Measurements from ENCODE around the gene DGAT2.

DGAT2 gene

DNA sequence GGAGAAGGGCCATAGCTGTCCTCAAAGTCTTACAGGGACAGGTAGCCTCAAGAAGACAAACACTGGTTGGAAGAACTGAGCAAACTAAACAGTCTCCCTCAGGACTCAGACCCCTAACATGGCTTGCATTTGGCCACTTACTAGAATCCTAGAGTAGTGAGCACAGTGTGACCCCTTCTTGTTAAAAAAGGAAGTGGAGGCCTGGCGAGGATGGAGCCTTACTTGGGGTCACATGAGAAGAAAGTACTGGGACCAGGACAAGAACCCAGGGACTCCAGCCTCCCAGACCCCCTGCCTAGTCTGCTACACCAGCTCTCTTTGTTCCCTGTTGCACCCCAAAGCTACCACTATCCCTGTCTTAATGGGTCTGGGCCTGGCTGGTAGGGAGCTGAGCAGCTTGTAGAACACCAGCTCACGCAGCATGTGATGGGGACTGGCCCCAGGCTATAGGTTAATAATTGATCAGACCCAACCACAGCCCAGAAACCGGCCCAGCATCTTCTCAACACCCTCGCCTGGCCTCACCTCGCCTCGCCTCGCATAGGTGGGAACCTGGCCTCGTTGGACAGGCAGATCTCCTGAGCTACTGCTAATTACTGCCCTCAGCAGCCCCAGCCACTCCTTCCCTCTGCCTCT, 17.6 kb downstream of the DGAT2 start:
- H3K27ac ChIP-seq, result no peak overlapping the region
- no peak for TF ChIP-seq FOXP2 (optimal IDR thresholded peaks at IDR 0.05; ENCODE audit: control extremely low read depth, extremely low read length, insufficient read depth)
- TF ChIP-seq EZH2 (IDR thresholded peaks at IDR 0.05), result no peak
- no peak for TF ChIP-seq POLR2AphosphoS5 (IDR thresholded peaks at IDR 0.05; ENCODE audit: borderline replicate concordance, low read depth, low read length)
- no peak overlapping the region for H3K9ac ChIP-seq (ENCODE audit: insufficient read length)
- no peak for DNase-seq (ENCODE audit: low read depth, low spot score)
- H3K36me3 ChIP-seq (ENCODE audit: insufficient read depth, low read length), result peaks cover 10% of the 10 kb centered on the region; the same call in 1 of the 2 replicates
- H3K4me3 ChIP-seq, result no peak overlapping the region
- H3K9me3 ChIP-seq (ENCODE audit: low read depth, low read length), result no peaks in the 10 kb centered on the region

DNA sequence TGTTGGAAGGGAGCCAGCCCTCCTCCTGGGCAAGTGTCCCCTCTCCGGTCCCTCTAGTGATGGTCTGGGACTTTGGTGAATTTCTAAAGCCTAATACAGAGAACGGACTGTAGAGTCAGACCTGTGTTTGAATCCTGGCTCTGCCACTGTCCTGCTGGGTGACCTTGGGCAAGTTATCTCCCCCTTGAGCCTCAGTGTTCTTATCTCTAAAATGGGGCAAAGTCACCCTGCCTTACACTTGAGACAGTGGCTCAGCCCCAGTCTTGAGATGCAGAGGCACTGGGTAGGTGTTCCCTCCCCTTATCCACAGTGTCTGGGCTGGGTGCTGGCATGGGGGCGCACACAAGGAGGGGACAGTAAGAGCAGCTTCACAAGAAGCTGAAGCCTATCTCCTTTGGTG, 20.9 kb downstream of the DGAT2 start:
- no peak for DNase-seq (ENCODE audit: low read depth, low spot score)
- no peaks in the 10 kb centered on the region for H3K9me3 ChIP-seq (ENCODE audit: low read depth, low read length)
- no peak overlapping the region for H3K27ac ChIP-seq

DNA sequence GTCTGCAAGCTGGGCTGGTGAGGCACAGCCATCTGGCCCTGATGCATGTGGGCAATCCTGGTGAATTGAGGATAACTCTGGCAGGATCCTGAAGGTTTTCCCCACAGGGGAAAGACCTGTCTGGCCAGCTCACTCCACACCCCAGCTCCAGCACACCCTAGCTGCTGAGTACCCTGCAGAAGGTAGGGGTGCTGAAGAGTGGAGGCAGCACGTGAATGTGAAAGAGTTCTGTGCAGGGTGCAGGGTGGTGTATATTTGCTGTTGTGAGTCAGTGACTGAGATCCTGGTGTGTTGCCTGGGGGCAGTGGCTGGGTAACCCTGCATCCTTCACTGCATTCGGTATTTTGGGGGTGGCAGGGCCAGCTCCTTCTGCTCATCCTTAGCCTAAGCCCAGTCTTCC, 22.4 kb downstream of the DGAT2 start:
- DNase-seq (ENCODE audit: low read depth, low spot score), result no peak
- Histone ChIP-seq H3K9ac (ENCODE audit: insufficient read length) (no peak overlapping the region), H3K4me3 (no peak overlapping the region), H3K36me3 (ENCODE audit: insufficient read depth, low read length) (peaks cover 7% of the 10 kb centered on the region; the same call in 1 of the 2 replicates), H3K27ac (no peak overlapping the region), H3K9me3 (ENCODE audit: low read depth, low read length) (no peaks in the 10 kb centered on the region)
- TF ChIP-seq POLR2AphosphoS5 (IDR thresholded peaks at IDR 0.05; ENCODE audit: borderline replicate concordance, low read depth, low read length) (no peak), EZH2 (IDR thresholded peaks at IDR 0.05) (no peak), FOXP2 (optimal IDR thresholded peaks at IDR 0.05; ENCODE audit: control extremely low read depth, extremely low read length, insufficient read depth) (no peak)

More for the DNA sequence above, 20.9 kb downstream of the DGAT2 start:
- peaks cover 10% of the 10 kb centered on the region; the same call in 1 of the 2 replicates for H3K36me3 ChIP-seq (ENCODE audit: insufficient read depth, low read length)
- H3K9ac ChIP-seq (ENCODE audit: insufficient read length), result no peak overlapping the region
- H3K4me3 ChIP-seq, result no peak overlapping the region
- no peak for TF ChIP-seq POLR2AphosphoS5 (IDR thresholded peaks at IDR 0.05; ENCODE audit: borderline replicate concordance, low read depth, low read length)
- TF ChIP-seq EZH2 (IDR thresholded peaks at IDR 0.05), result no peak
- TF ChIP-seq FOXP2 (optimal IDR thresholded peaks at IDR 0.05; ENCODE audit: control extremely low read depth, extremely low read length, insufficient read depth), result no peak

DNA sequence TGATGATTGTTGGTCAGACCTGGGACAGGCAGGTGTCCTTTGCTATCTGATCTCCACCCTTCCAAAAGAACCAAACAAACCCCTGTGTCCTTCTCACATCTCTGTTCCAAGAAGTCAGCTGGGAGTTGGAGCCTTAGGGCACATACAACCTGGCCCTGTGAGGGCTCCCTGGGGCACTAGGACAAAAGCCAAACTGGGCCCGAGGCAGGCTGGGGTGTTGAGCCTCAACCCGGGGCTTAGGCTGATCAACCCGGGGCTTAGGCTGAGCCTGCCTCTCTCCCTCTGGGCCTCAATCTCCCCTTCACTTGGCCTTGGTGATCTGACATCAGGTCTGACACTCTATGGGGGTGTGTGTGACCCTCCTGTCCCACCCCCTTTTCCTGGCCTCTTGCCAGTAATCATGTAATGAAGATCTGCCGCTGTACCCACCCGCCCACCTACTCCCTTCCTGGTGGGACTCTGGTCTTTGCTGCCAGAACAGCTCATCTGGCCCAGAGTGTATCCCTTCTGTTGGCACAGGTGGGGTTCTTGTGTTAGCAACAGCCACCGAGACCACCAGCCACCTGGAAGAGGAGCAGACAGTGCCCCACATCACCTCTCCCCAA, 23.7 kb downstream of the DGAT2 start:
- no peak for DNase-seq (ENCODE audit: low read depth, low spot score)
- H3K4me3 ChIP-seq, result no peak overlapping the region
- no peak for TF ChIP-seq FOXP2 (optimal IDR thresholded peaks at IDR 0.05; ENCODE audit: control extremely low read depth, extremely low read length, insufficient read depth)
- no peak for TF ChIP-seq EZH2 (IDR thresholded peaks at IDR 0.05)
- no peak for TF ChIP-seq POLR2AphosphoS5 (IDR thresholded peaks at IDR 0.05; ENCODE audit: borderline replicate concordance, low read depth, low read length)
- H3K9ac ChIP-seq (ENCODE audit: insufficient read length), result no peak overlapping the region
- H3K27ac ChIP-seq, result no peak overlapping the region
- H3K9me3 ChIP-seq (ENCODE audit: low read depth, low read length), result no peaks in the 10 kb centered on the region
- H3K36me3 ChIP-seq (ENCODE audit: insufficient read depth, low read length), result peaks cover 7% of the 10 kb centered on the region; the same call in 1 of the 2 replicates

DNA sequence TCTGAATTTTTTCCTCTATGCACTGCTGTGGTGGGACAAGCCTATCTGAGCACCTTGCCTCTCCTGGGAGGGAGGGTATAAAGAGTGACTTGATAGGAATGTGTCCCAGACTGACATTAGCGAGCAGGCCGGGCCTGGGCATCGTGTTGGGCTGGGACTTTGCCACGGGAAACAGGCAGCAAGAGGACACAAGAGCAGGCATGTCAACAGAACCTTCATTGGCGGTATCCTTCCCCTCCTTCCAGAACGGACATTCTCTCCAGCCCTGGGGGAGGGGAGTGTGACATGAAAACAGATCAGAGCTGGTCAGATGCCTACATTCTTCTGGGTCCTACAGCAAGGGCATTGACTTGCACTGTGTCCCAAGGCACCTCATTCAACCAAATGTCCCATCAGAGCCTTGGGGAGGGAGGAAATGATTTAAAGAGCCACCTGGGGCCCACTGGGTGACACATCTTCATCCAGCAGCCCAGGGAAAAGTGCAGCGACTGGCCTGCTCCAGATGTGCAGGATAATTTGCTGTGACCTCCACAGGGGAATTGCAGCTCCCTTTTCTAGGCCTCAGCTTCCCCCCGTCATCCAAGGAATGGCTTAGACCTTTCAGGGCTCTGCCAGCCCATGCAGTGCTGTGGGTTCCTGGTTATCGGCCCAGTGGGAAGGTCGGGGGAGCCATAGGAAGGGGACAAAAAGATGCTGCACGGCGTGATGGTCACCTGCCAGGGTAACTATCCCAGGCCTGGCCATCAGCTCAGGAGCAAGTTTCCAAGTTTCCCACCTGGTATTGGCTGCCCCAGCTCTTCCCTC, 24.6 kb downstream of the DGAT2 start:
- peaks cover 10% of the 10 kb centered on the region; the same call in 1 of the 2 replicates for H3K36me3 ChIP-seq (ENCODE audit: insufficient read depth, low read length)
- no peak overlapping the region for H3K9ac ChIP-seq (ENCODE audit: insufficient read length)
- H3K27ac ChIP-seq, result no peak overlapping the region
- H3K9me3 ChIP-seq (ENCODE audit: low read depth, low read length), result no peaks in the 10 kb centered on the region
- no peak overlapping the region for H3K4me3 ChIP-seq
- DNase-seq (ENCODE audit: low read depth, low spot score), result no peak
- TF ChIP-seq POLR2AphosphoS5 (IDR thresholded peaks at IDR 0.05; ENCODE audit: borderline replicate concordance, low read depth, low read length), result no peak
- no peak for TF ChIP-seq EZH2 (IDR thresholded peaks at IDR 0.05)
- no peak for TF ChIP-seq FOXP2 (optimal IDR thresholded peaks at IDR 0.05; ENCODE audit: control extremely low read depth, extremely low read length, insufficient read depth)

DNA sequence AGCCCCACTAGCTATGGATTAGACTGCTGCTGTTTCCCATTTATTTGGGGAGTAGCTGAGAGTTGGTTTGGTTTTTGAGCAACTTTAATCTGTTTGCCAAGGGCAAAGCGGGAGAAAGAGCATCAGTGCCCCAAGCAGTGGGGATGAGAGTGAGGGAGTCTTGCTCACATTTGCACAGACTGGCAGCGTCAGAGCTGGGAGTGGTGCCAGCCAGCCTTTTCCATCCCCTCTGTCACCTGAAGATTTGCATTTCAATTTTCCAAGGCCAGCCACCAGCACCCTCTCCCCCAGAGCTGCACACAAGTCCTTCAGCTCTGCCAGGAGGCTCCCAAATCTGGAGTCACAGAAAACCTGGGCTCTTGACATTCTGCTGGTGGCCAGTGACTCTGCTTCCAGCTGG, 25.4 kb downstream of the DGAT2 start:
- no peak overlapping the region for H3K27ac ChIP-seq
- peaks cover 12% of the 10 kb centered on the region; the same call in 1 of the 2 replicates for H3K36me3 ChIP-seq (ENCODE audit: insufficient read depth, low read length)
- H3K9ac ChIP-seq (ENCODE audit: insufficient read length), result no peak overlapping the region
- no peak for DNase-seq (ENCODE audit: low read depth, low spot score)
- H3K9me3 ChIP-seq (ENCODE audit: low read depth, low read length), result no peaks in the 10 kb centered on the region
- H3K4me3 ChIP-seq, result no peak overlapping the region
- TF ChIP-seq FOXP2 (optimal IDR thresholded peaks at IDR 0.05; ENCODE audit: control extremely low read depth, extremely low read length, insufficient read depth) (no peak), EZH2 (IDR thresholded peaks at IDR 0.05) (no peak), POLR2AphosphoS5 (IDR thresholded peaks at IDR 0.05; ENCODE audit: borderline replicate concordance, low read depth, low read length) (no peak)

DNA sequence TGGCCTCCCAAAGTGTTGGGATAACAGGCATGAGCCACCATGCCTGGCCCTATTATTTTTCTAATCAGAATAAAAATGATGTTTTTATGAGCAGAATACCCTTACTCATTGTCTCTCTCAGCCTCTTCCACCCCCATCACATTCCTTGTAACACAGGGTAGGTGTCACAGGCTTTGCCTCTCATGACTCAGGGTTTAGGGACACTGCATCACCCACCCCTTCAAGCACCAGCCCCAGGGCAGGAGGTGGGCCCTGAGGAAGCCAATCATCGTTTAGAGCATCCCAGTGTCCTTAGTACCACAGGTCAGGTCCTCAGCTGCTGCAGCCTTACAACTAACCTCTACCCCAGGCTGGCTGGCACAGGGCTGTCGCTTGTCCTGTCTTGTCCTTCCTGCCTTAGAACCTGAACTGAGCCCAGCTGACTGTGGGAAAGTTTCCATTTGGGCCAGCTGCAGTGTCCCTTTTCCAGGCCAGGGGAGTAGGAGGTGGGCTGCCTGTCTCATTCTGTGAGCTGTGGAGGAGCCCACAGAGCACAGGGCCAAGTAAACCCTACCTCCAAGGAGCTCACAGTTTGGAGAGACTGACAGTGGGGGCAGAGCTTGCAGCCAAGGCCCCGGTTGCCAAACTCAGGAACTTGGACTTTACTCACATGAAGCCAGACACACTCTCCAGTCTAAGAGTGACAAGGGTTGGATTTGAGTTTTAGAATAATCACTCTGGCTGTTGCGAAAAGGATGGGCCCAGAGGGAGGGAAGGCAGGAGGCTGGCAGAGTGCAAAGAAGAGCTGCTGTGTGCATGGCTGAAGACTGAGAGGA, 26.9 kb downstream of the DGAT2 start:
- no peak overlapping the region for H3K27ac ChIP-seq
- H3K9me3 ChIP-seq (ENCODE audit: low read depth, low read length), result no peaks in the 10 kb centered on the region
- H3K36me3 ChIP-seq (ENCODE audit: insufficient read depth, low read length), result peaks cover 15% of the 10 kb centered on the region; the same call in 1 of the 2 replicates
- no peak for DNase-seq (ENCODE audit: low read depth, low spot score)
- no peak overlapping the region for H3K9ac ChIP-seq (ENCODE audit: insufficient read length)
- H3K4me3 ChIP-seq, result no peak overlapping the region
- TF ChIP-seq POLR2AphosphoS5 (IDR thresholded peaks at IDR 0.05; ENCODE audit: borderline replicate concordance, low read depth, low read length) (no peak), EZH2 (IDR thresholded peaks at IDR 0.05) (no peak), FOXP2 (optimal IDR thresholded peaks at IDR 0.05; ENCODE audit: control extremely low read depth, extremely low read length, insufficient read depth) (no peak)

Data from SK-N-MC (cell line).